ENCODE results near the gene KRTAP5-4. TPM values are rescaled to one million over a fixed set of nuclear protein-coding genes. Genes with fewer than 3 reads are reported as not detected.
"Not testable (repeated sequence)": the region's sequence is repeated elsewhere in the genome, so short reads cannot be mapped to it uniquely, and the experiment has no call there.

Gene KRTAP5-4
- total and polyA plus RNA-seq, 7 donors, result not detected

DNA sequence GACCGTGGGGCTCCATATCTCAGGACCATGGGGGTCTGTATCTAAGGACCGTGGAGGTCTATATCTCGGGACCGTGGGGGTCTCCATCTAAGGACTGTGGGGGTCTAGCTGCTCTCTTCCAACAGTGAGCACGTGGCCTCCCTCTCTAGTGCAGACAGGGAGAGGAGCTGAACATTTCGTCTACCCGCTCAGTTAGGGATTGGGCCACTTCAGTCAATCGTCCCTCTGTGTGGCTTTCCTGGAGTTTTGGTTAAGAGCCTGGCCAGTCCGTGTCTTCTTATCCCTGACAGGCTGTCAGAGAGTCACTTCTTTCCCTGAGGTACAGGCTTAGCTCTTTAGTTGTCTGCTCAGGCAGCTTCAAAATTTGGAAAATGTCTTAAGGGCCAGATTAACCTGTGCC is 40.0 kb downstream of the KRTAP5-4 start:
- DNase-seq (no peak), ATAC-seq (no peak)
- Histone ChIP-seq H3K36me3 (ENCODE audit: insufficient read depth in 1 of 2, low read depth in 1 of 2) (no peaks in the 10 kb centered on the region), H3K9me3 (peaks cover 9% of the 10 kb centered on the region), H3K27ac (no peak overlapping the region), H3K4me3 (no peak overlapping the region), H3K4me1 (peaks cover 8% of the 10 kb centered on the region), H3K27me3 (ENCODE audit: insufficient read depth in 3 of 3, low read length in 2 of 3) (no peaks in the 10 kb centered on the region)
- WGBS, 3 donors, result 89 to 96% (median 90%) methylated on average over 9 of the region's 9 CpGs
- intact Hi-C loops (cut with DNase I), result no loop called here
- TF ChIP-seq, protein P1, sequence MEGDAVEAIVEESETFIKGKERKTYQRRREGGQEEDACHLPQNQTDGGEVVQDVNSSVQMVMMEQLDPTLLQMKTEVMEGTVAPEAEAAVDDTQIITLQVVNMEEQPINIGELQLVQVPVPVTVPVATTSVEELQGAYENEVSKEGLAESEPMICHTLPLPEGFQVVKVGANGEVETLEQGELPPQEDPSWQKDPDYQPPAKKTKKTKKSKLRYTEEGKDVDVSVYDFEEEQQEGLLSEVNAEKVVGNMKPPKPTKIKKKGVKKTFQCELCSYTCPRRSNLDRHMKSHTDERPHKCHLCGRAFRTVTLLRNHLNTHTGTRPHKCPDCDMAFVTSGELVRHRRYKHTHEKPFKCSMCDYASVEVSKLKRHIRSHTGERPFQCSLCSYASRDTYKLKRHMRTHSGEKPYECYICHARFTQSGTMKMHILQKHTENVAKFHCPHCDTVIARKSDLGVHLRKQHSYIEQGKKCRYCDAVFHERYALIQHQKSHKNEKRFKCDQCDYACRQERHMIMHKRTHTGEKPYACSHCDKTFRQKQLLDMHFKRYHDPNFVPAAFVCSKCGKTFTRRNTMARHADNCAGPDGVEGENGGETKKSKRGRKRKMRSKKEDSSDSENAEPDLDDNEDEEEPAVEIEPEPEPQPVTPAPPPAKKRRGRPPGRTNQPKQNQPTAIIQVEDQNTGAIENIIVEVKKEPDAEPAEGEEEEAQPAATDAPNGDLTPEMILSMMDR (IDR thresholded peaks at IDR 0.05), result no peak

DNA sequence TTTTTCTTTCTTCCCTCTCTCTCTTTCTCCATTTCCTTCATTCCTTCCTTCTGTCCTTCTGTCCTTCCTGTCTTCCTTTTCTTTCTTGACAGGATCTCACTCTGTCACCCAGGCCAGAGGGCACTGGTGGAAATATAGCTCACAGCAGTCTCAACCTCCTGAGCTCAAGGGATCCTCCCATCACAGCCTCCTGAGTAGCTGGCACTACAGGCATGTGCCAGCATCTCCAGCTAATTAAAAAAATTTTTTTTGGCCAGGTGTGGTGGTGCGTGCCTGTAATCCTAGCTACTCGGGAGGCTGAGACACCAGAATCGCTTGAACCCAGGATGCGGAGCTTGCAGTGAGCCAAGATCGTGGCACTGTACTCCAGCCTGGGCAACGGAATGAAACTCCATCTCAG is 45.1 kb downstream of the KRTAP5-4 start:
- DNase-seq (no peak), ATAC-seq (no peak)
- H3K4me1 ChIP-seq, result no peaks in the 10 kb centered on the region
- no peaks in the 10 kb centered on the region for H3K36me3 ChIP-seq (ENCODE audit: insufficient read depth in 1 of 2, low read depth in 1 of 2)
- 77 to 82% (median 77%) methylated on average over 6 of the region's 6 CpGs for WGBS, 3 donors
- H3K27me3 ChIP-seq (ENCODE audit: insufficient read depth in 3 of 3, low read length in 2 of 3), result no peaks in the 10 kb centered on the region
- intact Hi-C loops (cut with DNase I), result loop anchor here (5.0 to 10.0 kb wide), 2 partner anchors 372 to 375 kb away; no protein-coding TSS in a partner anchor
- TF ChIP-seq, protein P1 (IDR thresholded peaks at IDR 0.05), result no peak
- H3K9me3 ChIP-seq, result peaks cover 9% of the 10 kb centered on the region
- no peak overlapping the region for H3K4me3 ChIP-seq
- no peak overlapping the region for H3K27ac ChIP-seq

DNA sequence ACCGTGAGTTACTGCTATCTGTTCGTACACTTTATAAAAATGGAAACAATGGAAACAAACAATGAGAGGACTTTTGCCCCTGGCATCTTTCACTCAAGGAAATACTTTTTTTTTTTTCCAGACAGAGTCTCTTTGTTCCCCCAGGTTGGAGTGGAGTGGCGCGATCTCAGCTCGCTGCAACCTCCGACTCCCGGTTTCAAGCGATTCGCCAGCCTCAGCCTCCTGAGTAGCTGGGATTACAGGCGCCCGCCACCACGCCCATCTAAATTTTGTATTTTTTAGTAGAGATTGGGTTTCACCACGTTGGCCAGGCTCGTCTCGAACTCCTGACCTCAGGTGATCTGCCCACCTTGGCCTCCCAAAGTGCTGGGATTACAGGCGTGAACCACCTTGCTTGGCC is 46.2 kb downstream of the KRTAP5-4 start:
- DNase-seq; ATAC-seq; H3K4me1 ChIP-seq; H3K4me3 ChIP-seq; H3K27ac ChIP-seq; H3K9me3 ChIP-seq; H3K27me3 ChIP-seq (ENCODE audit: insufficient read depth in 3 of 3, low read length in 2 of 3); H3K36me3 ChIP-seq (ENCODE audit: insufficient read depth in 1 of 2, low read depth in 1 of 2): not testable (repeated sequence)
- 91 to 92% (median 92%) methylated on average over 16 of the region's 16 CpGs for WGBS, 3 donors
- intact Hi-C loops (cut with DNase I), result loop anchor here (2.0 to 10.0 kb wide), 3 partner anchors 29 to 373 kb away; no protein-coding TSS in a partner anchor

DNA sequence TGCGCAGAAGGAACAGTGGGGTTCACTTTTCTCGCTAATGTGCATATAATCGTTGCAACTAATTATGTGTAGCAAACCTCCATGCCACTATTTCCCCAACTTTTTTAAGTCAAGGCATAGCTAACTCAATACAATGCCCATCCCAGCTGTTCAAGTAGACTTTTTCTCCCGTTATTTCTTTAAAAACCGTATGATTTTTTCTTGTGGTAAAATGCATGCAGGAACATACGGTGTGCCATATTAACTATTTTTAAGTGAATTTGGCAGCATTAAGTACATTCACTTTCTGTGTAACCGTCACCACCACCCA is 47.0 kb downstream of the KRTAP5-4 start:
- Histone ChIP-seq H3K4me3 (peak overlapping the region; percentile 72), H3K27me3 (ENCODE audit: insufficient read depth in 3 of 3, low read length in 2 of 3) (no peaks in the 10 kb centered on the region), H3K4me1 (peaks cover 5% of the 10 kb centered on the region), H3K27ac (no peak overlapping the region), H3K9me3 (peaks cover 9% of the 10 kb centered on the region), H3K36me3 (ENCODE audit: insufficient read depth in 1 of 2, low read depth in 1 of 2) (no peaks in the 10 kb centered on the region)
- 10 to 19% (median 12%) methylated on average over 7 of the region's 7 CpGs for WGBS, 3 donors
- ATAC-seq (no peak), DNase-seq (no peak)
- intact Hi-C loops (cut with DNase I), result loop anchor here (1.0 to 10.0 kb wide), 7 partner anchors 28 to 373 kb away; no protein-coding TSS in a partner anchor
- TF ChIP-seq, protein P1 (IDR thresholded peaks at IDR 0.05), result no peak

DNA sequence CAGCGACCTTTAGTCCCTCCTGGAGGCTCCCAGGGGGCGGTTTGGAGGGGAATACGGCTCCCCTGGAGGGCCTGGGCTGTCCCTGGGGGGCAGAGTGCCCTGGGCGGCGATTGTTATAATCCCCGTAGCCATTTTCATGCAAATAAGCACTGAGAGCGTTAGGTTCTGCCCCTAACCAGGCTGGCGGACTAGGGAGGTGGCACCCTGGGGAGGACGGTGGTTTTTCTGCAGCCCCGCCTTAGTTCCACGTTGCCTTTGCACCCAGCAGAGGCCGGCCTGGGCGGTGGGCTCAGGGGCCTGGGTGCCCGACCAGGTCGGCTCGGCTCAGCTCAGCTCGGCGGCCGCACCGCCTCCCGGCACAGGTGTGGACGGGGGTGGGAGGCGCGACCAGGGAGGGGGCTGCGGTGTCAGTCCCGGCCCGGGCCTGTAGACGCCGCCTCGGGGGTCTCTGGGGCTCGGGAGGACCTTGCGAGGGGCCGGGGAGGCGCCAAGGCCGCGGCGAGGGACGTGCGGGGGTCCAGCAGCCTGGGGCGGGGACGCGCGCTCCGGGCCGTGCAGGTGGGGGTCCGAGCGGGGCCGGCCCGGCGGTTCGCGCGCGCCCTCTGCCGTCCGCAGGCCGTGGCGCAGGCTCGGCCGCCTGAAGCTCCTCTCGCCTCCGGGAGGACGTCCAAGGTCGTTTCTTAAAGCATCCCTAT is 47.6 kb downstream of the KRTAP5-4 start:
- Histone ChIP-seq H3K9me3 (peaks cover 9% of the 10 kb centered on the region), H3K4me1 (peaks cover 5% of the 10 kb centered on the region), H3K4me3 (peak overlapping the region; percentile 72), H3K27ac (peak overlapping the region; percentile 91), H3K27me3 (ENCODE audit: insufficient read depth in 3 of 3, low read length in 2 of 3) (no peaks in the 10 kb centered on the region), H3K36me3 (ENCODE audit: insufficient read depth in 1 of 2, low read depth in 1 of 2) (no peaks in the 10 kb centered on the region)
- TF ChIP-seq, protein P1 (IDR thresholded peaks at IDR 0.05), result peak; percentile 95
- peak in 1 of 2 donors; percentile 77 for DNase-seq
- intact Hi-C loops (cut with DNase I), result loop anchor here (1.0 to 10.0 kb wide), 6 partner anchors 28 to 370 kb away; no protein-coding TSS in a partner anchor
- ATAC-seq, result peak; percentile 53 to 67 (median 63)
- 1 to 4% (median 2%) methylated on average over 47 to 64 of the region's 64 CpGs for WGBS, 3 donors

All from psoas muscle (tissue), 8 donors.